NCI-H146 treated with DMSO at 0.1 percent for 48 hours (cell line): Measurements from ENCODE around the gene KLKB1.

Experiments used
- DNase-seq: peaks from one replicate; lab custom pipeline; 2025; ENCODE audit not compliant: unreplicated experiment; lab: John Stamatoyannopoulos, UW

The KLKB1 gene

GRCh38 chr4:186304866-186305505, 77.7 kb downstream of the KLKB1 start:
- DNase-seq = no peak

- DNase-seq = no peak
Measured at GRCh38 chr4:186307497-186307896, 80.2 kb downstream of the KLKB1 start.

GRCh38 chr4:186307916-186308315, 80.6 kb downstream of the KLKB1 start:
- DNase-seq = no peak
